Skeletal muscle tissue (tissue), 4 donors: ENCODE data around the gene BRF1. TPM values are rescaled to one million over a fixed set of nuclear protein-coding genes. Genes with fewer than 3 reads are reported as not detected.
A peak's percentile ranks its signal among the peaks of the same experiment; 100 is the strongest.

Experiments used
- H3K27ac ChIP-seq: one replicate; pipeline ENCODE4 v1.7.0; 2013; ENCODE audit warnings: mild to moderate bottlenecking, low read depth, low read length, inconsistent platforms
- H3K27me3 ChIP-seq, 3 donors: one replicate each; pipeline ENCODE4 v1.7.0; 2013; ENCODE audit warnings: low read length in 3 of 3; ENCODE audit not compliant: control insufficient read depth in 3 of 3, insufficient read depth in 3 of 3
- H3K36me3 ChIP-seq, 3 donors: one replicate each; pipeline ENCODE4 v1.7.0; 2013; ENCODE audit warnings: low read length in 3 of 3; ENCODE audit not compliant: control insufficient read depth in 3 of 3, insufficient read depth in 3 of 3
- H3K4me1 ChIP-seq, 3 donors: one replicate each; pipeline ENCODE4 v1.7.0; 2013; ENCODE audit warnings: low read length in 3 of 3, mild to moderate bottlenecking in 3 of 3; ENCODE audit not compliant: control insufficient read depth in 3 of 3, insufficient read depth in 3 of 3
- H3K4me3 ChIP-seq, 3 donors: one replicate each; pipeline ENCODE4 v1.7.0; 2013; ENCODE audit warnings: low read length in 3 of 3
- H3K9ac ChIP-seq, 3 donors: one replicate each; pipeline ENCODE4 v1.7.0; 2013; ENCODE audit warnings: low read length in 3 of 3, mild to moderate bottlenecking in 3 of 3, moderate library complexity in 2 of 3, low read depth in 1 of 3
- H3K9me3 ChIP-seq, 3 donors: one replicate each; pipeline ENCODE4 v1.7.0; 2013; ENCODE audit warnings: low read length in 3 of 3; ENCODE audit not compliant: control insufficient read depth in 3 of 3
- total RNA-seq: library from RNA; depleted of rRNA; stranded (reverse); fragments of >200 nt; gene quantifications from one replicate; pipeline ENCODE4 v1.2.3, GENCODE V29; 2014
- donor health status: Osteomylitis.

BRF1 gene
- total RNA-seq, 1 donor from 2014 or later = 38.1 TPM

DNA sequence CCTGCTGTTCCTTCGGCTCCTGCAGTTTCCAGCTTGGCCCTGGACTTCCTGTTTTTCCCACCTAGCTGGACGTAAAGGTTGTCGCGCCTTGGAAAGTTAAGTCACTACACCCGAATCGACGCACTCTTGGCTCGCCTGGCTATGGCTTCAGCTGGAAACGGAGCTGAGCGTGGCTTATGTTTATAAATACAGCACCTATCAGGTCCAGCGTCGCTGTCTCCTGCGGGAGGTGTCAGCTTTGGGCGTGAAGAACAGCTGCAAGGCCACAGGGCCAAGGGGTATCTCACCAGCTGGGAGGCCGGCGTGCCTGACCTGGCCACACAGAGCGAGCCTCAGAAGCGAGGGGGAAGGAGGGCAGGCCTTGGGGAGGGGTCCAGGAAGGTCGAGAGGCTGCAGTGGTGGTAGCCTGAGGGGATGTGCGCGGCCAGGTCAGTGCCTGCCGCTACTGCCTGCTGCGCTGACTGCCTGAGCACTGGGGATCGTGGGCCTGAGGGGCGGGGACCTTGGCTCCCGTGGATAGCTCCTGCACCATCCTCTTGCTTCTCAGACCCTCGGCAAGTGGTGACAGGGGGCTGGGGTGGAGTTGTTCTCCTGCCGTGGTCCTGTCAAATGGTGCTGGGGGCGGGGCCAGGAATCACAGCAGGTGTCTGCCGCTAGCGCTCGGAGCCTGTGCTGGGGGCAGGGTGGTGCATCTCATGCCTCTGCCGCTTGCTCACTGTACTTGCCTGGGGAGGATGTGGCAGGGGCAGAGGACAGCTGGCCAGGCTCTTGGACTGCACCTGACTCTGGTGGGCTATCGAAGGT lies 26.3 kb upstream of the BRF1 start:
- Histone ChIP-seq H3K27me3 (no peaks in the 10 kb centered on the region), H3K4me1 (peaks cover 78 to 95% (median 90%) of the 10 kb centered on the region in 3 donors), H3K4me3 (peak overlapping the region; percentile 34 to 68 (median 38)), H3K36me3 (peaks cover 0 to 2% (median 0%) of the 10 kb centered on the region in 3 donors), H3K27ac (peak overlapping the region; percentile 80), H3K9me3 (no peaks in the 10 kb centered on the region), H3K9ac (peak overlapping the region; percentile 46 to 89 (median 76))

DNA sequence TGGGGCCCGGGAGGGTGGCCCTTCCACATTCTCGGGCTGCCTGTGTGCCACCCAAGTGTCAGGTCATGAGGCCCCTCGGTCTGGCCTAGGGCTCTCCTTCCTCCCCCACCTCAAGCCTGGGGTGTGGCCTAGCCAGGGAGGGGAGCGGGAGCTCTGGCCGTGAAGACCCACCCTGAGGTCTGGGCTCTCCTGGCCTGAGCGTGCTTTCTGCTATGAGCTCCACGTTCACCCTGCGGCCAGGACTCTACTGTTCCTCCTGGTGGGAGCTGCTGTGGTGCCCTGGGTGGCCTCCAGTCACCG lies 25.7 kb upstream of the BRF1 start:
- H3K27ac ChIP-seq = peak overlapping the region; percentile 80
- H3K4me1 ChIP-seq = peaks cover 78 to 90% (median 85%) of the 10 kb centered on the region in 3 donors
- H3K9ac ChIP-seq = peak overlapping the region; percentile 46 to 89 (median 76)
- no peaks in the 10 kb centered on the region for H3K9me3 ChIP-seq
- peaks cover 0 to 2% (median 0%) of the 10 kb centered on the region in 3 donors for H3K36me3 ChIP-seq
- no peaks in the 10 kb centered on the region for H3K27me3 ChIP-seq
- H3K4me3 ChIP-seq = peak overlapping the region; percentile 34 to 68 (median 38)

DNA sequence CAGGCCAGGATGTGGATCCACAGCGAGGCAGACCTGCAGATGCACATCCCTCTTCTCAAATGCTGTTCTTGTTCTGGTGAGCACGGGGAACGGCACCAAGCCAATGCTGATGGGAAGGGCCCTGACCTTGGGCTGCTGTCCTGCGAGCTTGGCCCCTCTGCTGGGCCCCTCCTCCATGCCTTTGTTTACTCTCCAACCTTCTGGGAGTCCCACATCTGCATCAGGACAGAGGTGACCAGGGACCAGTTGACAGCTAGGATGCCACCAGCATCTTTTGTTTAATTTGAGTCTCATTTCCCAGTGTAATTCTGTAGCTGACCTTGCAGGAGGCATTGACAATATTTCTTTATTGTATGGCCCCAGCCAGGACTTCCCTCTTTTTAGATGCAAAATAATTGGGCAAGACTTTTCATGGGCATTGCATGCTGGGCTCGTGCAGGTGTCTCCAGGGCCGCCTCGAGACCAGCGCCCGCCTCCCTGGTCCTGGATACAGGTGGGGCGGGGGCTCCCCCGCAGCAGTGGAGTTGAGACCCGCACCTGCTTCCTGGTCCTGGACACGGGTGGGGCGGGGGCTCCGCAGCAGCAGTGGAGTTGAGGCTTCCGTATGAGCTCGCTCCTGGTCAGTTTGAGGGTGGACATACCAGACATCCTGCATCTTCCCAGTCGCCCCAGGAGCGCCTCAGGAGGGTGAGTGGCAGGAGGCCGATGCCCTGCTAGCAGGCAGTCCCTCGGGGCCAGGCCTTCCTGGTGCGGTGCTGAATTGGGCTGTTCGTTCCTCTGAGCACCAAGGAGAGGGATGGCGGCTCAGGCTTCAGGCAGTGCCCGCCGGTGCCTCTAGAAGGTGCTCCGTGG lies 25.1 kb upstream of the BRF1 start:
- H3K4me1 ChIP-seq = peaks cover 78 to 84% (median 82%) of the 10 kb centered on the region in 3 donors
- H3K27ac ChIP-seq = peak overlapping the region; percentile 87

DNA sequence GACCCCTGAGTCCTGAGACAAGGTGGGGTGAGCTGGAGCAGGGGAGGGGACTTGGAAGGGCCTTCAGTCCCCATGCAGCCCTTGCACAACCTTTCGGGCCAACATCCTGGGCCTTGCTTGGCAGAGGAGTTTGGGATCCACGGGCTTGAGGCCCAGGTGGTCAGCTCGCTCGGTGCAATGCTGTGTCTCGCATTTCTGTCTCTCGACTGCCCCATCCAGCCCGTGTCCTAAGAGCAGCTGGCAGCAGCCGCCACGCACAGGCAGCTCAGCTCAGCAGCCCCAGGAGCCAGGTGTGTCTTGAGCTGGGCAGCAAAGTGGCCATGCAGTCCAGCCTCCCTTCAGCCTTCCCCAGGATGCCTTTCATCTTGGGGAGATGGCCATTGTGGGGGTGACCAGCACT lies 24.5 kb upstream of the BRF1 start:
- Histone ChIP-seq H3K27me3 (no peaks in the 10 kb centered on the region), H3K9ac (peak overlapping the region; percentile 66 to 89 (median 71)), H3K36me3 (peaks cover 0 to 2% (median 0%) of the 10 kb centered on the region in 3 donors), H3K27ac (peak overlapping the region; percentile 87), H3K9me3 (no peaks in the 10 kb centered on the region), H3K4me3 (peak overlapping the region; percentile 40 to 52 (median 41)), H3K4me1 (peaks cover 73 to 78% (median 77%) of the 10 kb centered on the region in 3 donors)

More for the DNA sequence above, 25.1 kb upstream of the BRF1 start:
- Histone ChIP-seq H3K27me3 (no peaks in the 10 kb centered on the region), H3K9me3 (no peaks in the 10 kb centered on the region), H3K4me3 (peak overlapping the region; percentile 40 to 68 (median 52)), H3K36me3 (peaks cover 0 to 2% (median 0%) of the 10 kb centered on the region in 3 donors), H3K9ac (peak overlapping the region; percentile 71 to 89 (median 76))

DNA sequence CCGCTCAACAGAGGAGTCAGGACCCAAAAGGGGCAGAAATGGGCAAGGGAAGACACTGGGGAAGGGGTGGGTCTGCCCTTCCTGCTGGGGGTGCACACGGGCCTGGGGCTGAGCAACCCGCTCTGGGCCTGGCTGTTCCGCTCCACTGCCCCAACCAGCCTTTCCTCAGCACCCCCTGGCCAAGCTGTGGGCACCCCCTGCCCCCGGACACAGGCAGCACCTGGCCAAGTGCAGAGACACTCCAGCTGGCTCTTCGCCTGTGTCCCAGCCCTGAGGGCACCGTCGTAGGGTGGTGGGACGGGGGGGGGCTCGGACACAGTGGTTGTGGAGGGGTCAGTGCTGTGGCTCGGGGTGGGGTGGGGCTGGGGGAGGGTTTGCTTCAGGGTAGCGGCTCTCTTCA lies 24.1 kb upstream of the BRF1 start:
- Histone ChIP-seq H3K9ac (peak overlapping the region; percentile 74 to 89 (median 83)), H3K4me1 (peaks cover 69 to 74% (median 72%) of the 10 kb centered on the region in 3 donors), H3K27me3 (no peaks in the 10 kb centered on the region), H3K9me3 (no peaks in the 10 kb centered on the region), H3K27ac (peak overlapping the region; percentile 87), H3K4me3 (peak overlapping the region; percentile 35 to 57 (median 54)), H3K36me3 (peaks cover 0 to 2% (median 0%) of the 10 kb centered on the region in 3 donors)

DNA sequence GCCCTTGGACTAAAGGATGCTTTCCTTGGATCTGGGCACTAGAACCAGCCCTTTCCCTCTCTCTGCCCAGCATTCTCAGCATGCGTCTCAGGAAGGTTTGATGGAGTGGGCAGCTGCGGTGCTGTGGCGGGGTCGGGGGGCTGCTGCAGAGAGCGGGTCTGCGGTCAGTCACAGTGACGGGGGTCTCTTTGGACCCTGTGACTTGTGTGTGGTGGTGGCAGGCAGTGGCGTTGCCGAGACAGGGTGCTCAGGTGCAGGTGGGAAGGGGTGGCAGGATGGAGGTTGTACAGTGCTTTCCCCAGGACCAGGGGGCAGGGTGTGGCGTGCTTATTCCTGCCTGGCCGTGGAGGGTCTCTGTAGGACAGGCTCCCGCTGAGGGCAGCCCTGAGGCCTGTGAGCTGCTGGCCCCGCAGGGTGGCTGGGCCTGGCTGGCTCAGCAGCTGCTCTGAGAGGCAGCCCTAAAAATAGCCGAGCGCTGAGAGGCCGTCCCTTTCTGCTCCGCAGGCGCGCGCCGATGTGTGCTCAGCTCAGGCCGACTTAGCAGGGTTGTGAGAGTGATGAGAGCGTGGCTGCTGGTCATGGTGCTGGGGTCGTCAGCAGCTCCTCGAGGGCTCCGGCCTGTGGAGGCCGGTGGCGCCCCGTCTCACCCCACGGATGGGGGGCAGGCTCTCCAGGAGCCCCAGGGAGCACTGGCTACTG lies 23.4 kb upstream of the BRF1 start:
- Histone ChIP-seq H3K4me1 (peaks cover 62 to 67% (median 66%) of the 10 kb centered on the region in 3 donors), H3K36me3 (peaks cover 0 to 2% (median 0%) of the 10 kb centered on the region in 3 donors), H3K9me3 (no peaks in the 10 kb centered on the region), H3K27ac (peak overlapping the region; percentile 87), H3K4me3 (peak overlapping the region; percentile 35 to 65 (median 62)), H3K9ac (peak overlapping the region; percentile 74 to 89 (median 83)), H3K27me3 (no peaks in the 10 kb centered on the region)

DNA sequence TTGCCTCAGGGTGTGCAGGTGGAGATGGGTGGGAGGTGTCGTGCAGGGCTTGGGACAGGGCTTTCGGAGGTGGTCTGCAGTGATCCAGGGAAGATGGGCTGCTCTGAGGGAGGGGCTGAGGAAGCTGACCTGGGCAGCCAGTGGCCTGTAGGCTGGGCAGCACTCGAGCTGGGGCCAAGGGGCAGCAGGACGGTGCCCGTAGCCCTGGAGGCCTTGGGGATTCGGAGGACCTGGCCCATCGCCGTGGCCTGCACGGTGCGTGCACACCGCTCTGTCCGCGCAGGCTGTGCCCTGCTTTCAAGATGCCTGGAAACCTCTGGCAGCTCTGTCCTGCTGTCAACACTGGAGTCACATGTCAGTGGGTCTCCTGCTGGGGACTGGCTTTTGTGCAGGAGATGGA lies 22.9 kb upstream of the BRF1 start:
- H3K4me3 ChIP-seq = peak overlapping the region; percentile 30 to 65 (median 62)
- peak overlapping the region; percentile 74 to 89 (median 83) for H3K9ac ChIP-seq
- H3K36me3 ChIP-seq = peaks cover 0 to 2% (median 0%) of the 10 kb centered on the region in 3 donors
- H3K27ac ChIP-seq = peak overlapping the region; percentile 87
- no peaks in the 10 kb centered on the region for H3K27me3 ChIP-seq
- no peaks in the 10 kb centered on the region for H3K9me3 ChIP-seq
- peaks cover 57 to 61% (median 60%) of the 10 kb centered on the region in 3 donors for H3K4me1 ChIP-seq

DNA sequence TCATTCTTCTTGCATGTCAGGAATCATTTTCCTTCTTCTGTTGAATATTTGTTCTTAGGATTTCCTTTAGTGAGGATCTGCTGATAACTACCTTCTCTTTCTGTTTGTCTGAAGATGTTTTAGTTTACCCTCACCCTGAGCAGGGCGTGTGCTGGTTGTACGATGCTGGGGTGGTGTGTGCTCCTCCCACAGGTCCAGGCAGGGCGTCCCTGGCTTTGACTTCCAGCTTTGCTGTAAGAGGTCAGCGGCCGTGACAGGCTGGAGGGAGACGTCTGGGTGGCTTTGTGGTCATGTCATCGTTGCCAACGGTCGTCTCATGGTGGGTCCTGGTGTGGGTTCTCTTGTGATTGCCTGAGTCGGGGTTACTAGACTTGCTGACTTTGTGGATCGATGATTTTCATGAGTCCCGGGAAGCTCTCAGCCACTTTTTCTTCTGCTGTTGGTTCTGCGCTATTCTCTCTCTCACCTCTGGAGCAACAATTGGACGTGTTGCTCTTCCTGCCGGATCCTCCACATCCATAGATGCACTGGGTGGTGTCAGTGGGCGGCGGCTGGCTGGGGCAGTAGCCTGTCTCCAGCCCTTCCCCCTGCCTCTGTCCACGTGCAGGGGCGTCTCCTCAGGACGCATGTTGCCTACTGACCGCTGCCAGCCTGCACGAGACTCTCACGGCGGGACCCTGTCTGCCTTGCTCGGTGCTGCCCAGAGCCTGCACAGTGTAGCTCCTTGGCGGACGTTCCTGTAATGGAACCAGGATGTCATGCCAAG lies 22.2 kb upstream of the BRF1 start:
- peaks cover 50 to 55% (median 53%) of the 10 kb centered on the region in 3 donors for H3K4me1 ChIP-seq
- H3K4me3 ChIP-seq = peak overlapping the region; percentile 16 to 65 (median 62)
- peak overlapping the region; percentile 74 to 89 (median 83) for H3K9ac ChIP-seq
- peak overlapping the region; percentile 87 for H3K27ac ChIP-seq
- H3K27me3 ChIP-seq = no peaks in the 10 kb centered on the region
- H3K9me3 ChIP-seq = no peaks in the 10 kb centered on the region
- peaks cover 0 to 2% (median 0%) of the 10 kb centered on the region in 3 donors for H3K36me3 ChIP-seq

DNA sequence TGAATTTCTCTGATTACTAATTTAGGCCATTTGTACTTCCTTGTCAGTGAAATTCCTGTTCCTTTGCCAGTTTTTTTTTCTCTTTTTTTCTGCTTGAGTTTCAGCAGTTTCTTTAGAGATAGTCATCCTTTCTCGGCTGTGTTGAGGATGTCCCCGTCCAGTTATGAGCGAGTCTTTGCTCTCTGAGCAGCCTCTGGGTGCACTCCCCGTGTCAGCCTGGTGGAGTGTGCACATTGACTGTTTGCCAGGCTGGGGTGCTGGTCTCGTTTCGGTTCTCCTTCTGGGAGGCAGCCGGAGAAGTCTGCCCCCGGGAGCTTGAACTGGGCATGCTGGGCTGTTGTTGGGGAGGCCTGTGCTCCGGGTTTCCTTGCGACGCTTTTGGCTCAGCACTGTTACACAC lies 16.7 kb upstream of the BRF1 start:
- peaks cover 35 to 41% (median 37%) of the 10 kb centered on the region in 3 donors for H3K4me1 ChIP-seq
- peak overlapping the region in 1 of 3 donors; percentile 83 for H3K9ac ChIP-seq
- H3K4me3 ChIP-seq = peak overlapping the region in 2 of 3 donors; percentile 11 to 24
- no peaks in the 10 kb centered on the region for H3K9me3 ChIP-seq
- no peak overlapping the region for H3K27ac ChIP-seq
- H3K27me3 ChIP-seq = no peaks in the 10 kb centered on the region
- no peaks in the 10 kb centered on the region for H3K36me3 ChIP-seq
